ENCODE results near the gene SP1.
"Not testable (repeated sequence)": the region's sequence is repeated elsewhere in the genome, so short reads cannot be mapped to it uniquely, and the experiment has no call there.

The SP1 gene

GRCh38 chr12:53441040-53441833 is 61.3 kb downstream of the SP1 start, which contains the start of gene PRR13:
TSS of gene PRR13 (plus strand) at chr12:53441734. CDS start at chr12:53442715, 981 bp downstream.
- Histone ChIP-seq H3K4me3 (ENCODE audit: insufficient read depth, low read length, poor library complexity, severe bottlenecking) (peak within 1 kb of the TSS; percentile 92), H3K27ac (ENCODE audit: low read depth, low read length) (peak within 1 kb of the TSS; percentile 56), H3K9me2 (replicated peaks; ENCODE audit: insufficient read depth, low read length) (no peaks in the 10 kb centered on the region), H3K9ac (ENCODE audit: low read length) (peak within 1 kb of the TSS; percentile 84), H2AFZ (ENCODE audit: low read depth, low read length, severe bottlenecking) (peak within 1 kb of the TSS; percentile 95), H3K36me3 (ENCODE audit: low read length) (peaks cover 5% of the 10 kb centered on the region; the same call in 1 of the 2 replicates), H3K4me2 (ENCODE audit: low read depth, low read length, poor library complexity, severe bottlenecking) (peak within 1 kb of the TSS; percentile 83), H3K79me2 (ENCODE audit: insufficient read depth, low read length) (peaks cover 30% of the 10 kb centered on the region), H3K9me3 (ENCODE audit: insufficient read depth, low read length) (no peaks in the 10 kb centered on the region), H4K20me1 (ENCODE audit: low read depth, low read length) (no peaks in the 10 kb centered on the region), H3K27me3 (ENCODE audit: low read length) (no peaks in the 10 kb centered on the region), H3F3A (ENCODE audit: insufficient read depth) (no peaks in the 10 kb centered on the region)
- TF ChIP-seq EZH2phosphoT487 (conservative IDR thresholded peaks at IDR 0.05; ENCODE audit: low read length) (no peak), CTCF (IDR thresholded peaks at IDR 0.05; ENCODE audit: insufficient read depth, low read length, poor library complexity, severe bottlenecking) (no peak)

- Histone ChIP-seq H3K9me2 (replicated peaks; ENCODE audit: insufficient read depth, low read length) (no peaks in the 10 kb centered on the region), H3K9me3 (ENCODE audit: insufficient read depth, low read length) (no peaks in the 10 kb centered on the region), H3K4me2 (ENCODE audit: low read depth, low read length, poor library complexity, severe bottlenecking) (peak overlapping the region; percentile 74), H3K9ac (ENCODE audit: low read length) (no peak overlapping the region), H3K79me2 (ENCODE audit: insufficient read depth, low read length) (peaks cover 30% of the 10 kb centered on the region), H3K27ac (ENCODE audit: low read depth, low read length) (no peak overlapping the region), H4K20me1 (ENCODE audit: low read depth, low read length) (no peaks in the 10 kb centered on the region), H3F3A (ENCODE audit: insufficient read depth) (peaks cover 5% of the 10 kb centered on the region; the same call in 1 of the 2 replicates), H3K4me3 (ENCODE audit: insufficient read depth, low read length, poor library complexity, severe bottlenecking) (no peak overlapping the region), H3K36me3 (ENCODE audit: low read length) (peaks cover 5% of the 10 kb centered on the region; the same call in 1 of the 2 replicates), H3K27me3 (ENCODE audit: low read length) (no peaks in the 10 kb centered on the region), H2AFZ (ENCODE audit: low read depth, low read length, severe bottlenecking) (no peak overlapping the region)
- no peak for TF ChIP-seq EZH2phosphoT487 (conservative IDR thresholded peaks at IDR 0.05; ENCODE audit: low read length)
- no peak for TF ChIP-seq CTCF (IDR thresholded peaks at IDR 0.05; ENCODE audit: insufficient read depth, low read length, poor library complexity, severe bottlenecking)
These were observed 64.0 kb downstream of the SP1 start for GRCh38 chr12:53443955-53444354.

GRCh38 chr12:53444593-53445325 is 64.8 kb downstream of the SP1 start:
- not testable (repeated sequence) for H2AFZ ChIP-seq (ENCODE audit: low read depth, low read length, severe bottlenecking); H3K9me2 ChIP-seq (replicated peaks; ENCODE audit: insufficient read depth, low read length); H3K27ac ChIP-seq (ENCODE audit: low read depth, low read length); H3K4me2 ChIP-seq (ENCODE audit: low read depth, low read length, poor library complexity, severe bottlenecking); H3K9me3 ChIP-seq (ENCODE audit: insufficient read depth, low read length); H3K4me3 ChIP-seq (ENCODE audit: insufficient read depth, low read length, poor library complexity, severe bottlenecking); H3K36me3 ChIP-seq (ENCODE audit: low read length); H3K9ac ChIP-seq (ENCODE audit: low read length); H4K20me1 ChIP-seq (ENCODE audit: low read depth, low read length); H3F3A ChIP-seq (ENCODE audit: insufficient read depth); H3K27me3 ChIP-seq (ENCODE audit: low read length)
- peaks cover 30% of the 10 kb centered on the region for H3K79me2 ChIP-seq (ENCODE audit: insufficient read depth, low read length)

Data from SU-DHL-6 (cell line).